Measurements from ENCODE around the gene NRIP3. TPM values are rescaled to one million over a fixed set of nuclear protein-coding genes. Genes with fewer than 3 reads are reported as not detected.
"Not testable (repeated sequence)": the region's sequence is repeated elsewhere in the genome, so short reads cannot be mapped to it uniquely, and the experiment has no call there.

Gene NRIP3
- total RNA-seq, 1 experiment from 2014 or later: 22.8 TPM

- DNase-seq (ENCODE audit: low read depth, low spot score): no peak
- ChIA-PET CTCF (no interaction called here), POLR2A (no interaction called here)
- Histone ChIP-seq H3K4me3 (ENCODE audit: low read depth in 2 of 2, low read length in 2 of 2) (no peak overlapping the region), H3K9me3 (ENCODE audit: control insufficient read depth, insufficient read depth, low read depth, low read length) (no peaks in the 10 kb centered on the region), H3K27ac (ENCODE audit: low read length) (no peak overlapping the region), H3K27me3 (ENCODE audit: control insufficient read depth, insufficient read depth, low read length) (no peaks in the 10 kb centered on the region), H3K4me1 (ENCODE audit: control insufficient read depth, insufficient read depth, low read length) (no peaks in the 10 kb centered on the region; the same call in 1 of the 2 replicates), H3K36me3 (ENCODE audit: control insufficient read depth, insufficient read depth, low read length) (no peaks in the 10 kb centered on the region)
- no TSS peak for BruUV-seq (replicated peaks)
- in situ Hi-C loops (cut with HindIII; ENCODE audit: low pct_unique_long_range_greater_than_20kb, low sequenced_read_pairs) (no loop called here), intact Hi-C loops (cut with micrococcal nuclease; ENCODE audit: unreplicated experiment) (no loop called here)
- TF ChIP-seq REST (IDR thresholded peaks at IDR 0.05; ENCODE audit: insufficient read depth in 1 of 2, low read depth in 2 of 2, low read length in 1 of 2): no peak
- no peak for TF ChIP-seq POLR2AphosphoS5 (IDR thresholded peaks at IDR 0.05; ENCODE audit: low read depth, low read length)
- no peak for TF ChIP-seq TCF7L2 (IDR thresholded peaks at IDR 0.05; ENCODE audit: low read depth, low read length)
- no peak for TF ChIP-seq SIN3A (IDR thresholded peaks at IDR 0.05; ENCODE audit: borderline replicate concordance, insufficient read depth, low read depth, low read length)
- TF ChIP-seq CTCF (IDR thresholded peaks at IDR 0.05): no peak
- ATAC-seq: no peak
Measured at GRCh38 chr11:8987446-8987845, 16.4 kb downstream of the NRIP3 start.

- H3K4me3 ChIP-seq (ENCODE audit: low read depth in 2 of 2, low read length in 2 of 2); ATAC-seq; in situ Hi-C loops (cut with HindIII; ENCODE audit: low pct_unique_long_range_greater_than_20kb, low sequenced_read_pairs); H3K9me3 ChIP-seq (ENCODE audit: control insufficient read depth, insufficient read depth, low read depth, low read length); H3K4me1 ChIP-seq (ENCODE audit: control insufficient read depth, insufficient read depth, low read length); BruUV-seq (replicated peaks); CTCF ChIA-PET; POLR2A ChIA-PET; H3K36me3 ChIP-seq (ENCODE audit: control insufficient read depth, insufficient read depth, low read length); H3K27ac ChIP-seq (ENCODE audit: low read length); H3K27me3 ChIP-seq (ENCODE audit: control insufficient read depth, insufficient read depth, low read length); intact Hi-C loops (cut with micrococcal nuclease; ENCODE audit: unreplicated experiment); DNase-seq (ENCODE audit: low read depth, low spot score): not testable (repeated sequence)
Measured at GRCh38 chr11:8986772-8987171, 17.0 kb downstream of the NRIP3 start.

- Histone ChIP-seq H3K9me3 (ENCODE audit: control insufficient read depth, insufficient read depth, low read depth, low read length) (no peaks in the 10 kb centered on the region), H3K27me3 (ENCODE audit: control insufficient read depth, insufficient read depth, low read length) (no peaks in the 10 kb centered on the region), H3K36me3 (ENCODE audit: control insufficient read depth, insufficient read depth, low read length) (no peaks in the 10 kb centered on the region), H3K27ac (ENCODE audit: low read length) (no peak overlapping the region), H3K4me3 (ENCODE audit: low read depth in 2 of 2, low read length in 2 of 2) (no peak overlapping the region), H3K4me1 (ENCODE audit: control insufficient read depth, insufficient read depth, low read length) (no peaks in the 10 kb centered on the region; the same call in 1 of the 2 replicates)
- POLR2A ChIA-PET: no interaction called here
- no TSS peak for BruUV-seq (replicated peaks)
- ATAC-seq (no peak), DNase-seq (ENCODE audit: low read depth, low spot score) (no peak)
- TF ChIP-seq CTCF (IDR thresholded peaks at IDR 0.05) (no peak), POLR2AphosphoS5 (IDR thresholded peaks at IDR 0.05; ENCODE audit: low read depth, low read length) (no peak), REST (IDR thresholded peaks at IDR 0.05; ENCODE audit: insufficient read depth in 1 of 2, low read depth in 2 of 2, low read length in 1 of 2) (no peak), SIN3A (IDR thresholded peaks at IDR 0.05; ENCODE audit: borderline replicate concordance, insufficient read depth, low read depth, low read length) (no peak), TCF7L2 (IDR thresholded peaks at IDR 0.05; ENCODE audit: low read depth, low read length) (no peak)
- intact Hi-C loops (cut with micrococcal nuclease; ENCODE audit: unreplicated experiment): no loop called here
- CTCF ChIA-PET: no interaction called here
- in situ Hi-C loops (cut with HindIII; ENCODE audit: low pct_unique_long_range_greater_than_20kb, low sequenced_read_pairs): no loop called here
Measured at GRCh38 chr11:8985462-8985861, 18.3 kb downstream of the NRIP3 start.

Data from Panc1 (cell line).